ENCODE measurements around the gene SCYL3.

The SCYL3 gene

GRCh38 chr1:169809370-169810095 lies 84.2 kb downstream of the SCYL3 start:
- peak; percentile 47; the same call in 1 of the 2 replicates for TF ChIP-seq CTCF (IDR thresholded peaks at IDR 0.05; ENCODE audit: control insufficient read depth, extremely low read depth, insufficient read depth)
- peak; percentile 21 for DNase-seq (ENCODE audit: low read depth)

GRCh38 chr1:169804941-169805340 lies 88.8 kb downstream of the SCYL3 start:
- no peak overlapping the region for H3K4me3 ChIP-seq (ENCODE audit: low read depth, low read length)
- TF ChIP-seq CTCF (IDR thresholded peaks at IDR 0.05; ENCODE audit: control insufficient read depth, extremely low read depth, insufficient read depth) = no peak
- no peak for DNase-seq (ENCODE audit: low read depth)

More at GRCh38 chr1:169809370-169810095, 84.2 kb downstream of the SCYL3 start:
- no peak overlapping the region for H3K4me3 ChIP-seq (ENCODE audit: low read depth, low read length)

- TF ChIP-seq CTCF (IDR thresholded peaks at IDR 0.05; ENCODE audit: control insufficient read depth, extremely low read depth, insufficient read depth) = no peak
- no peak for DNase-seq (ENCODE audit: low read depth)
- no peak overlapping the region for H3K4me3 ChIP-seq (ENCODE audit: low read depth, low read length)
Observed at GRCh38 chr1:169802888-169803287, 90.8 kb downstream of the SCYL3 start.

All from LNCaP clone FGC (cell line).